Calu3 (cell line): Measurements from ENCODE around the gene AKAP7. TPM values are rescaled to one million over a fixed set of nuclear protein-coding genes. Genes with fewer than 3 reads are reported as not detected.

Experiments used
- BruUV-seq: library from RNA; stranded (reverse); fragments of 400-500 nt; replicated peaks from 2 replicates; lab custom pipeline; 2021; lab: Mats Ljungman, UMichigan
- CTCF ChIA-PET: fragments of 300-600 bp; sonication (Branson Sonifier 250); formaldehyde crosslinking; loops from one replicate; lab custom pipeline; 2022; ENCODE audit warnings: antibody characterized with exemption; lab: Charles Lee
- DNase-seq: peaks from one replicate; pipeline ENCODE4 v3.0.0; 2022
- H3K27ac Mint-ChIP-seq: one replicate; pipeline ENCODE4 v1.8.0; 2022; ENCODE audit warnings: mixed read lengths; ENCODE audit not compliant: unreplicated experiment
- H3K27me3 Mint-ChIP-seq: one replicate; pipeline ENCODE4 v1.8.0; 2022; ENCODE audit warnings: mixed read lengths; ENCODE audit not compliant: unreplicated experiment
- H3K36me3 Mint-ChIP-seq: one replicate; pipeline ENCODE4 v1.8.0; 2022; ENCODE audit warnings: mild to moderate bottlenecking, moderate library complexity, mixed read lengths; ENCODE audit not compliant: insufficient read depth, unreplicated experiment
- H3K4me1 Mint-ChIP-seq: one replicate; pipeline ENCODE4 v1.8.0; 2022; ENCODE audit warnings: mild to moderate bottlenecking, low read depth, mixed read lengths; ENCODE audit not compliant: unreplicated experiment
- H3K4me3 Mint-ChIP-seq: one replicate; pipeline ENCODE4 v1.8.0; 2022; ENCODE audit warnings: mild to moderate bottlenecking, low read depth, moderate library complexity, mixed read lengths; ENCODE audit not compliant: unreplicated experiment
- H3K9me3 Mint-ChIP-seq: one replicate; pipeline ENCODE4 v1.8.0; 2022; ENCODE audit warnings: low read depth, mixed read lengths; ENCODE audit not compliant: unreplicated experiment
- intact Hi-C: fragments of 100-400 bp; cut with micrococcal nuclease; formaldehyde crosslinking; loops from one replicate; pipeline ENCODE4 v1.10.0; 2022; ENCODE audit not compliant: unreplicated experiment
- total RNA-seq: library from RNA; stranded (reverse); gene quantifications from 2 replicates; pipeline ENCODE4 v1.2.3, GENCODE V29; 2022
- TF ChIP-seq, protein P1 (sequence below): fragments of 200-600 bp; IDR thresholded peaks from one replicate; pipeline ENCODE4 v1.8.0; 2022; ENCODE audit warnings: antibody characterized with exemption; ENCODE audit not compliant: unreplicated experiment

Gene AKAP7
- total RNA-seq, 1 experiment from 2014 or later = 7.7 TPM

DNA sequence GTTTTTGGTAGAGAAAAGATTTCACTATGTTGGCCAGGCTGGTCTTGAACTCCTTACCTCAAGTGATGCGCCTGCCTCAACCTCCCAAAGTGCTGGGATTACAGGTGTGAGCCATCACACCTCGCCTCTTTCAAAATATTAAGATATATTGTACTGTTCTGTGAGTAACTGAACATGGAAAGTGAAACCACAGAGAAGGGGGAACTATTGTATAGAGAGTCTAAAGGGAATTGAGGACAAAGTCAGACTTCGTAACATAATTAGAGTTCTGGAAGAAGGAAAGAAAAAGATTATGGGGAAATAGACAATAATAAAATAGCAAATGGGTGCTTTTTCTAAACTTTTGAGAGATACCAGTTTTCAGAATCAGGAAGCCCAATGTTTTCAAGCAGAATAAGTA is 17.4 kb upstream of the AKAP7 start:
- TF ChIP-seq, protein P1, sequence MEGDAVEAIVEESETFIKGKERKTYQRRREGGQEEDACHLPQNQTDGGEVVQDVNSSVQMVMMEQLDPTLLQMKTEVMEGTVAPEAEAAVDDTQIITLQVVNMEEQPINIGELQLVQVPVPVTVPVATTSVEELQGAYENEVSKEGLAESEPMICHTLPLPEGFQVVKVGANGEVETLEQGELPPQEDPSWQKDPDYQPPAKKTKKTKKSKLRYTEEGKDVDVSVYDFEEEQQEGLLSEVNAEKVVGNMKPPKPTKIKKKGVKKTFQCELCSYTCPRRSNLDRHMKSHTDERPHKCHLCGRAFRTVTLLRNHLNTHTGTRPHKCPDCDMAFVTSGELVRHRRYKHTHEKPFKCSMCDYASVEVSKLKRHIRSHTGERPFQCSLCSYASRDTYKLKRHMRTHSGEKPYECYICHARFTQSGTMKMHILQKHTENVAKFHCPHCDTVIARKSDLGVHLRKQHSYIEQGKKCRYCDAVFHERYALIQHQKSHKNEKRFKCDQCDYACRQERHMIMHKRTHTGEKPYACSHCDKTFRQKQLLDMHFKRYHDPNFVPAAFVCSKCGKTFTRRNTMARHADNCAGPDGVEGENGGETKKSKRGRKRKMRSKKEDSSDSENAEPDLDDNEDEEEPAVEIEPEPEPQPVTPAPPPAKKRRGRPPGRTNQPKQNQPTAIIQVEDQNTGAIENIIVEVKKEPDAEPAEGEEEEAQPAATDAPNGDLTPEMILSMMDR = no peak
- Mint-ChIP-seq H3K4me1 (peaks cover 18% of the 10 kb centered on the region), H3K4me3 (no peak overlapping the region), H3K9me3 (no peaks in the 10 kb centered on the region), H3K27ac (no peak overlapping the region), H3K27me3 (no peaks in the 10 kb centered on the region), H3K36me3 (no peaks in the 10 kb centered on the region)
- CTCF ChIA-PET = interaction anchor here (1.4 kb wide), 1 partner anchor 101 kb away, joined by 5 read pairs; no protein-coding TSS in a partner anchor
- BruUV-seq = no TSS peak
- intact Hi-C loops = loop anchor here (2.0 to 5.0 kb wide), 2 partner anchors 91 to 417 kb away; no protein-coding TSS in a partner anchor
- no peak for DNase-seq

DNA sequence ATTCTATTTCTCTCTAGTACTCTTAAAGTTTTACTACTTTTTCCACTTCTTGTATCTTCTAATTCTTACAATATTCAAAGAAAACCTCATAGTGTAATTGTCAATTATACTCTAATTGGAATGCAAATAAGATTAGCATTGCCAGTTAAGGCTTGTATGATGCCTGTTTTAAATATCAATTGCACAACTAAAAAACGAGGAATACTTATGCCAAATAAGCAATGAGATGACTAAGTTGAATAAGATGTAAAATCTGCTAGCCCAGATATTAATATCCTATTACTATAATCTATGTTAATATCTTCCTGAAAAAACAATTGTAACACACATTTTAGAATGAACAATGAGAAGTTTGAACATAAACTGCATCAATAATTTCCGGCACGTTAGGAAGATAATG is 13.3 kb upstream of the AKAP7 start:
- CTCF ChIA-PET = interaction anchor here (0.6 kb wide), 2 partner anchors 240 to 298 kb away, joined by 3 to 4 read pairs; no protein-coding TSS in a partner anchor
- no peaks in the 10 kb centered on the region for H3K9me3 Mint-ChIP-seq
- no peak overlapping the region for H3K4me3 Mint-ChIP-seq
- intact Hi-C loops = no loop called here
- TF ChIP-seq, protein P1 = no peak
- H3K27me3 Mint-ChIP-seq = no peaks in the 10 kb centered on the region
- no peaks in the 10 kb centered on the region for H3K36me3 Mint-ChIP-seq
- no peak overlapping the region for H3K27ac Mint-ChIP-seq
- BruUV-seq = no TSS peak
- no peak for DNase-seq
- H3K4me1 Mint-ChIP-seq = no peaks in the 10 kb centered on the region

DNA sequence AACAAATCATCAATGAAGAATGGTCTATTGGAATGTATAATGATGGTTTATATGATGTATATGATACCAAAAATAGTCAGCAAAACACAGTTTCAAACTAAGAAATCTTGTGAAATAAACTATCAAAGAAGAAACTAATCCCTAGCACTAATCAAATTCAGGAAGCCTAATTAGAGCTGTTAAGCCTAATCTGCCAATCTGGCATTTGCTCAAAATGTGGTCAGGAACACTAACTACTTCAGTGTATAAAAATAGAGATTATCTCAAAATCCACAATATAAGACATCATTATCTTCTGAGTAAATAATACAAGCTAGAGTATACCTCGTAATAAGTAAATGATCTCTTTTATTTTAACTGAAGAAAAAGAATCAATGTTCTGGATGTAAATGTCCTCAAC is 12.8 kb upstream of the AKAP7 start:
- H3K36me3 Mint-ChIP-seq = no peaks in the 10 kb centered on the region
- H3K9me3 Mint-ChIP-seq = no peaks in the 10 kb centered on the region
- DNase-seq = no peak
- H3K4me3 Mint-ChIP-seq = no peak overlapping the region
- CTCF ChIA-PET = no interaction called here
- H3K4me1 Mint-ChIP-seq = no peaks in the 10 kb centered on the region
- intact Hi-C loops = no loop called here
- no peak overlapping the region for H3K27ac Mint-ChIP-seq
- TF ChIP-seq, protein P1 = no peak
- no TSS peak for BruUV-seq
- H3K27me3 Mint-ChIP-seq = no peaks in the 10 kb centered on the region

DNA sequence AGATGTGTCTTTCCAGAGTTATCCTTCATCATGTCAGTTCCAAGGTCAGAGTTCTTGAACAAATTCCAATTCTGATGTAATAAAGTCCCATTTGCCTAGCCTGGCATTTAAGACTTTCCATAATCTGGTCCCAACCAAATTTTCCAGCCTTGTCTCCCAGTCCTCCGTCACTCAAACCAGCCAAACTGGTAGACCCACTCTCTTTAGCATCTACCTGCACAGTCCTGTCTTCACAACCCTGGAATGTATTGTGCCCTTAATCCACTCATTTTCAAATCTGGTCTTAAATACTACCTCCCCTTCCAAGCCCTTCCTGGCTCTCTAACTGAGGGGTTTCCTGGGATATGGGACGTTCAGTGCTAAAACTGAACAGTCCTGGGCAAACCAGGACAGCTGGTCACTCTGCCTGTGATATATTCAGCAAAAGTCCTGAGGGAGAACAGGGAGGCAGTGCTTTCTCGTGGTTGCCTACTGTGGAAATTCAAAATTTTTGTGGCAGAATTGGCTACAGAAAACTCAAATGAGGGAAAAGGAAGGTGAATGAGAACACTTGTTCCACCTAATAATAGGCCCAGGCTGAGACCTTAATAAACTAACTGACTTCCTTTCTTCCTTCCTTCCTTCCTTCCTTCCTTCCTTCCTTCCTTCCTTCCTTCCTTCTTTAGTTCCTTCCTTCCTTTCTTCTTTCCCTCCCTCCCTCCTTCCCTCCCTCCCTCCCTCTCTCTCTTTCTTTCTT is 10.8 kb upstream of the AKAP7 start:
- TF ChIP-seq, protein P1 = no peak
- Mint-ChIP-seq H3K36me3 (no peaks in the 10 kb centered on the region), H3K27ac (no peak overlapping the region), H3K4me1 (peaks cover 1% of the 10 kb centered on the region), H3K9me3 (no peaks in the 10 kb centered on the region), H3K27me3 (no peaks in the 10 kb centered on the region), H3K4me3 (no peak overlapping the region)
- CTCF ChIA-PET = no interaction called here
- no TSS peak for BruUV-seq
- no peak for DNase-seq
- intact Hi-C loops = no loop called here
